NCI-H1436 (cell line): ENCODE measurements around the gene QRICH2.
A peak's percentile ranks its signal among the peaks of the same experiment; 100 is the strongest.
"Not testable (repeated sequence)": the region's sequence is repeated elsewhere in the genome, so short reads cannot be mapped to it uniquely, and the experiment has no call there.

Experiments
- DNase-seq: peaks from one replicate; lab custom pipeline; 2025; lab: John Stamatoyannopoulos, UW

Gene QRICH2, protein sequence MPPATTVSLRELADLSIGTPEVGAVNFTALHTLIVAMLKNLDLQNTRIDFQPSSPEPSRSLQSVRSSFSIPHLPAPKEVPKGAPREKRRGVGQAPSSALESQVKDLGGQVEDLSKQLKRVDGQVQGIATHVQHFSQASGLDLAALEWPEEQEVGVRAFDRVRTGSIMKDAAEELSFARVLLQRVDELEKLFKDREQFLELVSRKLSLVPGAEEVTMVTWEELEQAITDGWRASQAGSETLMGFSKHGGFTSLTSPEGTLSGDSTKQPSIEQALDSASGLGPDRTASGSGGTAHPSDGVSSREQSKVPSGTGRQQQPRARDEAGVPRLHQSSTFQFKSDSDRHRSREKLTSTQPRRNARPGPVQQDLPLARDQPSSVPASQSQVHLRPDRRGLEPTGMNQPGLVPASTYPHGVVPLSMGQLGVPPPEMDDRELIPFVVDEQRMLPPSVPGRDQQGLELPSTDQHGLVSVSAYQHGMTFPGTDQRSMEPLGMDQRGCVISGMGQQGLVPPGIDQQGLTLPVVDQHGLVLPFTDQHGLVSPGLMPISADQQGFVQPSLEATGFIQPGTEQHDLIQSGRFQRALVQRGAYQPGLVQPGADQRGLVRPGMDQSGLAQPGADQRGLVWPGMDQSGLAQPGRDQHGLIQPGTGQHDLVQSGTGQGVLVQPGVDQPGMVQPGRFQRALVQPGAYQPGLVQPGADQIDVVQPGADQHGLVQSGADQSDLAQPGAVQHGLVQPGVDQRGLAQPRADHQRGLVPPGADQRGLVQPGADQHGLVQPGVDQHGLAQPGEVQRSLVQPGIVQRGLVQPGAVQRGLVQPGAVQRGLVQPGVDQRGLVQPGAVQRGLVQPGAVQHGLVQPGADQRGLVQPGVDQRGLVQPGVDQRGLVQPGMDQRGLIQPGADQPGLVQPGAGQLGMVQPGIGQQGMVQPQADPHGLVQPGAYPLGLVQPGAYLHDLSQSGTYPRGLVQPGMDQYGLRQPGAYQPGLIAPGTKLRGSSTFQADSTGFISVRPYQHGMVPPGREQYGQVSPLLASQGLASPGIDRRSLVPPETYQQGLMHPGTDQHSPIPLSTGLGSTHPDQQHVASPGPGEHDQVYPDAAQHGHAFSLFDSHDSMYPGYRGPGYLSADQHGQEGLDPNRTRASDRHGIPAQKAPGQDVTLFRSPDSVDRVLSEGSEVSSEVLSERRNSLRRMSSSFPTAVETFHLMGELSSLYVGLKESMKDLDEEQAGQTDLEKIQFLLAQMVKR (N-terminal part only)

DNA sequence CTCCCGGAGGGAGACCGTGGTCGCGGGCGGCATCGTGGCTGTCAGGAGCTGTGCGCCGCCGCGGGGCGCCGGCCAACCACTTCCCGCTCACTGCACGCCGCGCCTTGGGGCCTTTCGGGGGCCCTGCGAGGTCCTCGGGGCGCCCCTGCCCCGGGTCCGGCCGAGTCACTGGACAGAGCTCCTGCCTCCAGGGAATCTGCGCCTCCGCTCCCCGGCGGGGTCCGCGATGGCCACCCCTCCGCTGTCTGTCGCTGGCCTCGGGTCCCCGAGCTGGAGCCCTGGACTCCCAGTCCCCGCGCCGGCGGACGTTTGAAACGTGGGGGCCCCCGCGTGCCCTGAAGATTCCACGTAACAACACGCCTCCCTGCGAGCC lies at the start of gene QRICH2:
QRICH2 (minus strand) TSS at position 311 of the 373 bp plus-strand sequence; CDS start at position 33, 278 bp downstream.
- no peak for DNase-seq

DNA sequence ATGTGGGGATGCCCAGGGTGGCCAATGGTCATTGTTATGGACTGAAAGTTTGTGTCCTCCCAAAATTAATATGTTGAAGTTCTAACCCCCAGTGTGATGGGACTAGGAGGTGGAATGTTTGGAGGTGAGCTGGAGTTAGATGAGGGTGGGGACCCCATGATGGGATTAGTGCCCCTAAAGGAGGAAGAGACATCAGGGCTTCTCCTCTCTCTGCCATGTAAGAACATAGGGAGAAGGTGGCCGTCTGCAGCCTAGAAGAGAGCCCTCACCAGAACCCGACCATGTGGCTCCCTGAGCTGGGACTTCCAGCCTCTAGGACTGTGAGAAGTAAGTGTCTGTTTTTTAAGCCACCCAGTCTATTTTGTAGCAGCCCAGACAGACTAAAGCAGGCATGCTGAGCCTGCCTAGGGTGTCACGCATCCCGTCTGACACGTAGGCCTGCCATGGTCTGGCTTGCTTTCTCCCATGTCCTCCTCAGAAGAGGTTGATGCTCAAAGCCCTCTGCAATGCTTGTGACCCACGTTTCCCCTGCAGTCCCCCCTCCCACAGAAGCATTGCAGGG lies 49.6 kb upstream of the QRICH2 start:
- no peak for DNase-seq

DNA sequence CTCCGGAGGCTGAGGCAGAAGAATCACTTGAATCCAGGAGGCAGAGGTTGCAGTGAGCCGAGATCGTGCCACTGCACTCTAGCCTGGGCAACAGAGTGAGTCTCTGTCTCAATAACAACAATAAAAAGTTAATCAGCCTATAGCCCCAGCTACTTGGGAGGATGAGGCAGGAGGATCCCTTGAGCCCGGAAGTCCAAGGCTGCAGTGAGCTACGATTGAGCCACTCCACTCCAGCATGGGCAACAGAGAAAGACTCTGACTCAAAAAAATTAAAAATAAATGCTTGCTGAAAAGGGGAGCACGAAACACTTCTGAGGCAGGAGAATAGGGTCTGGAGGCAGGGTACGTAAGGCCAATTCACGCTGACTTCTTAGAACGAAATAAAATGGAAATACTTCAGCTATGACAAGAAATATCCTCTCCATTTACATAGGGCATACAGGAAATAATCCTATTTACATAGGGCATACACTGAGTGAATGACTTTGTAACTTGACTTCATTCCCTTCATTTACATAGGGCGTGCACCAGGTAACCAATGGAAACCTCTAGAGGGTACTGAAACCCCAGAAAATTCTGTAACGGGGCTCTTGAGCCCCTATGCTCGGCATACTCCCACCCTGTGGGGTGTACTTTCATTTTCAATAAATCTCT lies 48.9 kb upstream of the QRICH2 start:
- DNase-seq, result no peak

DNA sequence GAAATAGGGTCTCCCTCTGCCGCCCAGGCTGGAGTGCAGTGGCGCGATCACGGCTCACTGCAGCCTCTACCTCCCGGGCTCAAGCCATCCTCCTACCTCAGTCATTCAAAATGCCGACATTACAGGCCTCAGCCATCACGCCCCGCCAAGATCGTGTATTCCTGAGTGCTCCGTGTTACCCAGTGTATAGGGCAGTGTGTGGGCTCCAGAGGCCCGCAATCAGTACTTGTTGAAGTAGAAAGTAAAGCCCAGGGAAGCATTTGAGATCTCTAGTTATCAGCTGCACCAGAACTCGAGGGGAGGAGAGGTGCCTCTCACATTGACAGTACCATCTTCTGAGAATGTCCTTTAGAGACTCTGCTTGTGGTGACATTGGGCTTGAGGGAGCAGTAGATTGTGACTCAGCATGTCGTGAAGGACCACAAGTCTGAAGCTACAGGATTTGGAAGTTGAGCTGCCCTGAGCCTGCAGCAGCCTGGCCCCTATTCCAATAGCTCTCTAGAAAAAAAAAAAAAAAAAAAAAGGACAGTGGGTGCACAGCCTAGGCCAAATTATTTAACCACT lies 46.8 kb upstream of the QRICH2 start:
- no peak for DNase-seq

DNA sequence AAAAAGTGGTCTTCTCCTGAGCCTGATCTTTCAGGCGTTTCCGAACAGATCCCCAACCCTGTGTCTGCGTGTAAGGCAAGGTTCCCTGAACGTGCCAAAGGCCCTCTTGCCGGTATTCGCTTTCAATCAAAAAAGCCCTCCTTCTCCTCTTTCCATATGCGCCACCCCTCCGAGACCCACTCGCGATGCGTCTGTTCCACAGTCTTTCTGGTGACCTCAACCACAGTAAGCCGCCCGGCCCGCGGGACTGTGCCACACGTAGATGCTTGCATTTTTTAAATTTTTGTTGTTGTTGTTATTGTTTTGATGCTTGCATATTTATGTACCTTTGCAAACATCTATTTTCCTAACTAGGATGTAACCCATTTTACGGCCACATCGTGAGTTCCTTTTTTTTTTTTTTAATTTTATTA lies 46.2 kb upstream of the QRICH2 start:
- no peak for DNase-seq

DNA sequence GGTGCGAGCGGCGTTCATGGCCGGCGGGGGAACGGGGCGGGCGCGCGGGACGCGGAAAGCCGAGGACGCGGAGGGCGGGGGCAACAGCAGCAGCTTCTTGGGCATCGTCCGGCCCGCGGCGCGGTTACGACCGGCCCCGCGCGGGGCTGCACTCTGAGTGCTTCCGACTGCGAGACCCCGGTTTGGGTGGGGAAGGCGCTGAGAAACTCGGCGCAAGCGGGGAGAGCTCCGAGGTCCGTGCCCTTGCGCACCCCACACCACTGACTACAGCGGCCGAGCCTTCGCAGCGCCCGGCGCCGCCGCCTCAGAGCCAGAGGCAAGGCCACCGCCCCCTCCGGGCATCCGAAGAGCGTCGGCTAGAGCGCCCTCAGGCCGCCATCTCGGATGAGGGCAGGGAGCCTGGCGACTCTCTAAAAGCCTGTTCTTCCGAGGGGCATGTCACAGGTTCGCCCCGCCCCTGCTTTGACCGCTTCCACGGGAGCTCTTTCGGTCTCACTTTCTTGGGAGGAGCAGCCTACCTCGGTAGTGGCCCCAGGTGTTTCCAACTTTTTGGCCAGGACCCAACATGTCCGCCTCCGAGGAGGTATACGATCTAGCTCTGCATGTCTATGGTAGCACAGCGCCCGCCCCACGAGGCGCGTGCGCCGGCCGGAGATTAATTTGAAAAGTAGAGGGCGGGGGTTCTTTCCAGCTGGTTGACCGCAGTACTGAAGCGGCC lies 45.7 kb upstream of the QRICH2 start, which contains the start of gene PRPSAP1:
PRPSAP1 (minus strand) TSS at position 318 of the 718 bp plus-strand sequence; CDS start at position 105, 213 bp downstream.
- DNase-seq, result peak; percentile 92

DNA sequence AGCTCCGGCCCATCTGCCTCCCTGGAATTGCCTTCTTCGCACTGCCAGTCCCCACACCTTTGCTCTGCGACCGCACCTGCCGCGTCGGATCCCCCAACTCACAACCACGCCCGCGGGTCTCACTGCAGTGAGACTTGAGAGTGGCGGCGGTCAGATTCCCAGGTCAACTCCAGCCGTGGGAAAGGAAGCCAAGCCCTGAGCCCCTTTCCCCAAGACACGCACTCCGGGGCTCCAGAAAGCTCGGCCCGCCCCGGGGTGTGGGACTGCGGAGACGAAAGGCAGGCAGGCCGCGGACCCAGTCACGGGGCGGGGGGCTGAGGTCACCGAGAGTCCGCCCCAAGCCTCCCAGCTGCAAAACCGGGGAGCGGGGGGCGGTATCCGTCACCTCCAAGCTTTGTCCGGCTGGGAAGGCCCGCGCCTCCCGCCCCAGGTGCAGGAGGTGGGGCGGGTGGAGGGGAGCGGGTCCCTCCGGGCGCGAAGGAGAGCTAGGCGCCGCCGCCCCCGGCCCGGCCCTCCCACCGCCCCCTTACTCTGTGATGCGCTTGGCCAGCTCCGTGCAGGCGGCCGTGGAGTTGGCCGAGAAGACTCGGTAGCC lies 45.0 kb upstream of the QRICH2 start:
- DNase-seq, result no peak

DNA sequence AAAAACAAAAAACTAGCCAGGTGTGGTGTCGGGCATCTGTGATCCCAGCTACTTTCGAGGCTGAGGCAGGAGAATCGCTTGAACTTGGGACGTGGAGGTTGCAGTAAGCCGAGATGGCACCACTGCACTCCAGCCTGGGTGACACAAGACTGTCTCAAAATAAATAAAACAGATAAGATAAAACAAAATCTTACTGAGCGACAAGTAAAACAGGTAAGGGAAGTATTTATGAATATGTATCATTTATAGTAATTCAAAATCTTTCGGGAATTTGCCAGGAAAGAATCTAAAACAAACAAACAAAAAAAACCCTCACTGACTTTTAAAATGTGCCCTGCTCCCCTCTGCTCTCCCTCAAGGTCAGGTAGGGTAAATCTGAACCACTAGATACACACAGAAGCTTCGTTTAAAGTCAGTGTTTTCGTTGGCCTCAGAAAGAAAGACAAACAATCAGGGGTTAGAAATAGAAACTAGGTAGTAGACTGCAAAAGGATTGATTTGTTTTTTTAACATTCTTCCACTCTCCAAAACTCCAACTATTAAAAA lies 43.5 kb upstream of the QRICH2 start:
- no peak for DNase-seq

DNA sequence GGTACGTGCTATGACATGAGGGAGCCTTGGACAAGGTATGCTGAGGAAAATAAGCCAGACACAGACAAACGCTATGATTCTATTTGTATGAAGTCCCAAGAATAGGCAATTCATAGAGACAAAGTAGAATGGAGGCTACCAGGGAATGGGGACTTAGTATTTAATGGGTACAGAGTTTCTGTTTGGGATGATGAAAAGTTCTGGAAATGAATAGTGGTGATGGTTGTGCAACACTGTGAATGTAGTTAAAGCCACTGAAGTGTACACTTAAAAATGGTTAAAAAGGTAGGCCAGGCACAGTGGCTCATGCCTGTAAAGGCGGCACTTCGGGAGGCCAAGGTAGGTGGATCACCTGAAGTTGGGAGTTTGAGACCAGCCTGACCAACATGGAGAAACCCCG lies 42.4 kb upstream of the QRICH2 start:
- DNase-seq, result no peak

DNA sequence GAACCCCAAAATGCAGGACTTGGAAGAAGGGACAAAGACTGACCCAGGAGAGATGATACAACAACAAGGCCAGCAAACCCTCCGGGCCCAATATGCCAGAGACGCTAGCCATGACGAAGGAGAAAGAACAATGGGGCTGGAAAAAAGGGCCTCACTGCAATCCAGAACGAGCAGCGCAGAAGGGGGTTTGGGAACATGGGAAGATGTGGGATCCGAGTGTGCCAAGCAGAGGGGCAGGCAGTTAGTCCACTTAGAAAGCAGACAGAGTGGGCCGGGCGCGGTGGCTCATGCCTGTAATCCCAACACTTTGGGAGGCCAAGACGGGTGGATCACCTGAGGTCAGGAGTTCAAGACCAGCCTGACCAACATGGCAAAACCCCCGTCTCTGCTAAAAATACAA lies 38.9 kb upstream of the QRICH2 start:
- DNase-seq, result not testable (repeated sequence)

DNA sequence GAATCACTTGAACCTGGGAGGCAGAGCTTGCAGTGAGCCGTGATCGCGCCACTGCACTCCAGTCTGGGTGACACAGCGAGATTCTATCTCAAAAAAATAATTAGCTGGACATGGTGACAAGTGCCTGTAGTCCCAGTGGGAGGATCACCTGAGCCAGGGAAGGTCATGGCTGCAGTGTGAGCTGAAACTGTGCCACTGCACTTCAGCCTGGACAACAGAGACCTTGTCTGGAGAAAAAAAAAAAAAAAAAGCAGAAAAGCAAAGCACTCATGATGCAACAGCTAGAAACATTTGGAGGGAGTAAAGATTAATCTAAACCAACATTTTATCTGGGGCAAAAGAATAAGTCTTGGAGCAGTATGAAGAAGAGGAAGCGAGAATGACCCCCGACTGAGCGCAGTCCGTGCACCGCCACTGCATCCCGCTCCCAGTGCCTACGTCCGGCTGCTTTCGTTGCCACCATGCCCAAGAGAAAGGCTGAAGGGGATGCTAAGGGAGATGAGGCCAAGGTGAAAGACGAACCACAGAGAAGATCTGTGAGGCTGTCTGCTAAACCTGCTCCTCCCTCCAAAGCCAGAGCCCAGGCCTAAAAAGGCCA lies 37.4 kb upstream of the QRICH2 start:
- no peak for DNase-seq

DNA sequence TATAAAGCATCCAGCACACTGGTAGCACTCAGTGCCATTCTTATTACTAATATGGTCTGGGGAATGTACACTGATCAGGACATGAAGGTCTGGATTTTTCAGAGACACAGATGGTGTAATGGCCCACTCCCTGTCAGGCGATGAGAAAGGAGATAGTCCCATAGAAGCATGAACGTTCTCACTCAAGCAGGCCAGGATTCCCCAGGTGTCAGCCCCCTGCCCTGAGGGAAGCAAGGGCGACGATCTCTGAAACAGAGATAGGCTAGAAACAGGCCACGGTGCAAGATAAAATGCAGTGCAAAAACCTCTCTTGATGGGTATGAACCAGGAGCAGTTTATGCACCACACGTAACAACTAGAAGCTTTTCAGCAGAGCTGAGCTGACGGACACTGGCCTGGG lies 35.0 kb upstream of the QRICH2 start:
- DNase-seq, result no peak

DNA sequence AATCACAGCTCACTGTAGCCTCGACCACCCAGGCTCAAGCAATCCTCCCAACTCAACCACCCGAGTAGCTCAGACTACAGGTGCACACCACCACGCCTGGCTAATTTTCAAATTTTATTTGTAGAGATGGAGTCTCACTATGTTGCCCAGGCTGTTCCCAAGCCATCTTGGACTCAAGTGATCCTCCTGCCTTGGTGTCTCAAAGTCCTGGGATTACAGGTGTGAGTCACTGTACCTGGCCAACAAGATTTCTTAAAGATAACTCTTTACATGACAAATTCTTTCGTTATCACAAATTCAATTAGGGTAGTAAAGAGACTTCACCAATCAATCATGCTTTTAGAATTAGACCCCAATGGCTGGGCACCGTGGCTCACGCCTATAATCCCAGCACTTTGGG lies 33.2 kb upstream of the QRICH2 start:
- no peak for DNase-seq

DNA sequence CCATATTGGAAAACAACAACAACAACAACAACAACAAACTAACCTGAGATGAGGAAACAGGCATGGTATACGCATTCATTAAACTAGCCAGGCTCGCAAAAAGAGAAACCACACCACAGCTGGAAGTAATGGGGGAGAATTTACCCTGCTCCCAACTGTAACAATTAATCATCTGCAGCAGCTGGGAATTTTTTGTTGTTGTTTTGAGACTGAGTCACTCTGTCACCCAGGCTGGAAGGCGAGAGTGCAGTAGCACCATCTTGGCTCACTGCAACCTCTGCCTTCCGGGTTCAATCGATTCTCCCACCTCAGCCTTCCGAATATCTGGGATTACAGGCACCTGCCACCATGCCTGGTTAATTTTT lies 29.3 kb upstream of the QRICH2 start:
- no peak for DNase-seq

DNA sequence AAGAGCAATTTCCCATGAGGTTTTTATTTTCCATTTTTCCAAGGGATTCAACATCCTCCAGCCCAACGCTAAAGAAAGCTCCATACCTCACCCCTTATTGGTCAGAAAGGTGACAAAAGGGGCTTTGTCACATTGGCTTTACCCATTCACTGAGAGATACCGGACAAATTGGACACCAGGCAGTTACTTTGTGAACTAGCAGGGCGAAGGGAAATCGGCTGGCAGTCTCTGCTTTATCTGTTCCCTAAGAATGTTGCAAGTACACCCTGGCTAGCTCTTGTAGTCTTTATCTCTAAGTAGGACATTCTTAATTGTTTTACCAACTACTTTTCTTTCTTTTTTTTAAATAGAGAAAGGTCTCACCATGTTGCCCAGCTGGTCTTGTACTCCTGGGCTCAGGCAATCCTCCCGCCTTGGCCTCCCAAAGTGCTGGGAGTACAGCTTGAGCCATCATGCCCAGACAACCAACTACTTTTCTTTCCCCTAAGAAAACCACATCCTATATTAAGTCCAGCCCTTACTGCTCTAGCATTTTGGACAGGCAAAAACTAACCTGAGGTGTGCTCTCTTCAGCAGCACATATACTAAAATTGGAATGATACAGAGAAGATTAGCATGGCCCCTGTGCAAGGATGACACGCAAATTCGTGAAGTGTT lies 28.8 kb upstream of the QRICH2 start:
- DNase-seq, result no peak

DNA sequence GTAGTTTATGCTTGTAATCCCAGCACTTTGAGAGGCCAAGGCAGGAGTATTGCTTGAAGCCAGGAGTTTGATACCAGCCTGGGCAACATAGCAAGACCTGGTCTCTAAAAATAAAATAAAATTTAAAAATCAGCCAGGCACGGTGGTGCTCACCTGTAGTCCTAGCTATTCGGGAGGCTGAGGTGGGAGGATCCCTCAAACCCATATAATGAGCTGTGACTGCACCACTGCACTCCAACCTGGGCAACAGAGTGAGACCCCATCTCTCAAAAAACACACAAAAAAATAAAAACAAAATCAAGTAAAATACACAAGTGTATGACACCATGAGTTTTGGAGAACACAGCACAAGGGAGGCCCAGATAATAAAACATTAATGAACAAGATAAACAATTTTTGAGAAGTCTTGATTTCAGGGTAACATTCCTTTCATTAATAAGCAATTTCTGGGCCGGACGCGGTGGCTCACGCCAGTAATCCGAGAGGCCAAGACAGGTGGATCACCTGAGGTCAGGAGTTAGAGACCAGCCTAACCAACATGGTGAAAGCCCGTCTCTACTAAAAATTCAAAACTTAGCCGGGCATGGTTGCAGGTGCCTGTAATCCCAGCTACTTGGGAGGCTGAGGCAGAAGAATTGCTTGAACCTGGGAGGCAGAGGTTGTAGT lies 27.8 kb upstream of the QRICH2 start:
- no peak for DNase-seq

DNA sequence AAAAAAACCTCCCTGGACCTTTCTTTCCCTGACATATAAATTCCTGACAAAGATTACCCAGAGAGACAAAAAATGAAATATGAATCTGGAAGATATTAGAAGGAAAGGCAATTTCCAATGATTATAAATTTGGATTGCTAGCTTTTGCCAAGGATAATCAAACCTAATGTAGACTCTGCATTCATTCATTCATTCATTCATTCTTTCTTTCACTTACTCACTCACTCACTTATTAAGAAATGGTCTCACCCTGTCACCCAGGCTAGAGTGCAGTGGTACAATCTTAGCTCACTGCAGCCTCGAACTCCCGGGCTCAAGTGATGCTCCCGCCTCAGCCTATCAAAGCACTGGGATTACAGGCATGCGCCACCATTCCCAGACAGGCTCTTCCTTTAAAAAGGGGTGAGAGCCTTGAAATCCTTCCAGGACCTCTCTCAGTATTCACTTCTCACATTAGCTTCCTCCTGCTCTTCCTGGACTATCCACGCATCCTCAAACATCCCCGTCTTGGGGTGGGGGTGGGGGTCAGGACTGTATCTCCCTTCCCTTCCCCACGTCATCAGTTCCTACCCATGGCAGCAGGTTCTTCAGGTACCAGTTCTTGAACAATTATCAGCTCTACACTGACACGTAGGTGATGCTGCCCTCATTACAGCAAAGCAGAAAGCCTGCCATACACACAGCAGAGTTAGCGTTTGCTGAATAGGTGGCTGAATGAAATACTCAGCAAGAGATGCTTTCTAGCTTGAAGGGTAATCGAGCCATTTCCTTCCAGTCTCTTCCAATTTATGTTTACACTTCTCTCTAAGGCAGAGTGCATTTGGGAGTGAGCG lies 25.8 kb upstream of the QRICH2 start:
- DNase-seq, result no peak
